ENCODE data around the gene DCST1.

DCST1 gene

GRCh38 chr1:155081472-155082300 lies 48.1 kb downstream of the DCST1 start:
- peak; percentile 74 for TF ChIP-seq MAX (IDR thresholded peaks at IDR 0.05)
- TF ChIP-seq RAD21 (IDR thresholded peaks at IDR 0.05; ENCODE audit: low read depth): no peak
- peak; percentile 29; the same call in 1 of the 2 replicates for TF ChIP-seq USF1 (IDR thresholded peaks at IDR 0.05)

- TF ChIP-seq REST (IDR thresholded peaks at IDR 0.05; ENCODE audit: low read depth) (no peak), MAX (IDR thresholded peaks at IDR 0.05) (0 out of 2 replicates have a peak, but pooled peaks have one; percentile 7), USF1 (IDR thresholded peaks at IDR 0.05) (no peak), TCF12 (IDR thresholded peaks at IDR 0.05; ENCODE audit: low read depth) (no peak), ZBTB7A (IDR thresholded peaks at IDR 0.05; ENCODE audit: low read depth) (0 out of 2 replicates have a peak, but pooled peaks have one; percentile 12), TEAD4 (IDR thresholded peaks at IDR 0.05) (no peak)
Measured at GRCh38 chr1:155082301-155083051, 48.9 kb downstream of the DCST1 start.

GRCh38 chr1:155083052-155083541 lies 49.5 kb downstream of the DCST1 start:
- TF ChIP-seq TEAD4 (IDR thresholded peaks at IDR 0.05): no peak
- TF ChIP-seq CEBPB (IDR thresholded peaks at IDR 0.05): no peak
- TF ChIP-seq ZBTB7A (IDR thresholded peaks at IDR 0.05; ENCODE audit: low read depth): peak; percentile 42; the same call in 1 of the 2 replicates
- TF ChIP-seq CREB1 (IDR thresholded peaks at IDR 0.05; ENCODE audit: low read depth): no peak
- no peak for TF ChIP-seq MAX (IDR thresholded peaks at IDR 0.05)

GRCh38 chr1:155083865-155084721 lies 50.5 kb downstream of the DCST1 start:
- no peak for TF ChIP-seq ZBTB7A (IDR thresholded peaks at IDR 0.05; ENCODE audit: low read depth)
- TF ChIP-seq FOXM1 (IDR thresholded peaks at IDR 0.05; ENCODE audit: borderline replicate concordance, low read depth): no peak
- TF ChIP-seq TEAD4 (IDR thresholded peaks at IDR 0.05): no peak
- TF ChIP-seq EP300 (IDR thresholded peaks at IDR 0.05; ENCODE audit: borderline replicate concordance): no peak
- TF ChIP-seq MAX (IDR thresholded peaks at IDR 0.05): no peak
- peak; percentile 86 for TF ChIP-seq NFIC (IDR thresholded peaks at IDR 0.05)
- TF ChIP-seq RAD21 (IDR thresholded peaks at IDR 0.05; ENCODE audit: low read depth): peak; percentile 40; the same call in 1 of the 2 replicates

- TF ChIP-seq TCF12 (IDR thresholded peaks at IDR 0.05; ENCODE audit: low read depth) (peak; percentile 52; the same call in 1 of the 2 replicates), TEAD4 (IDR thresholded peaks at IDR 0.05) (peak; percentile 42; the same call in 1 of the 2 replicates), YY1 (IDR thresholded peaks at IDR 0.05; ENCODE audit: low read depth) (no peak), FOXM1 (IDR thresholded peaks at IDR 0.05; ENCODE audit: borderline replicate concordance, low read depth) (0 out of 2 replicates have a peak, but pooled peaks have one; percentile 17), EGR1 (IDR thresholded peaks at IDR 0.05) (no peak), USF1 (IDR thresholded peaks at IDR 0.05) (no peak), EP300 (IDR thresholded peaks at IDR 0.05; ENCODE audit: borderline replicate concordance) (0 out of 2 replicates have a peak, but pooled peaks have one; percentile 2), CREB1 (IDR thresholded peaks at IDR 0.05; ENCODE audit: low read depth) (no peak), REST (IDR thresholded peaks at IDR 0.05; ENCODE audit: low read depth) (no peak), RAD21 (IDR thresholded peaks at IDR 0.05; ENCODE audit: low read depth) (peak; percentile 99), NFIC (IDR thresholded peaks at IDR 0.05) (no peak), CEBPB (IDR thresholded peaks at IDR 0.05) (no peak), TAF1 (IDR thresholded peaks at IDR 0.05; ENCODE audit: low read depth) (no peak; the same call in 1 of the 2 replicates), MAX (IDR thresholded peaks at IDR 0.05) (peak; percentile 42; the same call in 1 of the 2 replicates), ZBTB7A (IDR thresholded peaks at IDR 0.05; ENCODE audit: low read depth) (peak; percentile 73)
Measured at GRCh38 chr1:155084722-155085503, 51.3 kb downstream of the DCST1 start.

Data from Ishikawa (cell line).